MM.1S (cell line): ENCODE measurements around the gene RCBTB1.

Experiments
- DNase-seq: peaks from one replicate; pipeline ENCODE4 v3.0.0-alpha.2; 2015
- H2AFZ ChIP-seq: fragments of 300-600 bp; sonication (generic); 2 replicates; pipeline ENCODE4 v1.6.0; 2016; ENCODE audit warnings: antibody characterized with exemption, low read length
- H3F3A ChIP-seq: fragments of 300-600 bp; sonication (generic); 2 replicates; pipeline ENCODE4 v1.6.1; 2016; ENCODE audit warnings: mild to moderate bottlenecking, antibody characterized with exemption, low read length, moderate library complexity, mixed read lengths; ENCODE audit not compliant: insufficient read depth
- H3K27ac ChIP-seq: fragments of 300-600 bp; sonication (generic); 2 replicates; pipeline ENCODE4 v1.5.1; 2016; ENCODE audit warnings: mild to moderate bottlenecking, low read length
- H3K27me3 ChIP-seq: fragments of 300-600 bp; sonication (generic); replicated peaks from 2 replicates; pipeline ENCODE4 v1.6.0; 2016; ENCODE audit warnings: low read length; ENCODE audit not compliant: insufficient read depth
- H3K36me3 ChIP-seq: fragments of 300-600 bp; sonication (generic); replicated peaks from 2 replicates; pipeline ENCODE4 v1.6.1; 2016; ENCODE audit warnings: mild to moderate bottlenecking, low read length, mixed read lengths; ENCODE audit not compliant: insufficient read depth
- H3K4me1 ChIP-seq: fragments of 300-600 bp; sonication (generic); 2 replicates; pipeline ENCODE4 v1.6.1; 2016; ENCODE audit warnings: low read length, mixed read lengths
- H3K4me2 ChIP-seq: fragments of 300-600 bp; sonication (generic); 2 replicates; pipeline ENCODE4 v1.6.0; 2016; ENCODE audit warnings: low read depth, low read length
- H3K4me3 ChIP-seq: fragments of 300-600 bp; sonication (generic); 2 replicates; pipeline ENCODE4 v1.5.1; 2016; ENCODE audit warnings: low read length, mixed read lengths
- H3K79me2 ChIP-seq: fragments of 300-600 bp; sonication (generic); 2 replicates; pipeline ENCODE4 v1.6.1; 2016; ENCODE audit warnings: mixed run types, low read length, mixed read lengths
- H3K9ac ChIP-seq: fragments of 300-600 bp; sonication (generic); 2 replicates; pipeline ENCODE4 v1.6.1; 2016; ENCODE audit warnings: low read length, mixed read lengths
- H3K9me2 ChIP-seq: fragments of 300-600 bp; sonication (generic); replicated peaks from 2 replicates; pipeline ENCODE4 v1.6.1; 2016; ENCODE audit warnings: mild to moderate bottlenecking, low read length, mixed read lengths; ENCODE audit not compliant: insufficient read depth
- H3K9me3 ChIP-seq: fragments of 300-600 bp; sonication (generic); replicated peaks from 2 replicates; pipeline ENCODE4 v1.6.1; 2016; ENCODE audit warnings: mild to moderate bottlenecking, low read length, mixed read lengths; ENCODE audit not compliant: insufficient read depth
- H4K20me1 ChIP-seq: fragments of 300-600 bp; sonication (generic); 2 replicates; pipeline ENCODE4 v1.6.1; 2016; ENCODE audit warnings: mild to moderate bottlenecking, low read length, moderate library complexity, mixed read lengths; ENCODE audit not compliant: insufficient read depth
- EZH2 ChIP-seq: fragments of 300-600 bp; sonication (generic); optimal IDR thresholded peaks from 2 replicates; pipeline ENCODE3; 2017; ENCODE audit warnings: low read depth, mild to moderate bottlenecking, antibody characterized with exemption, low read length, mixed read lengths
- EZH2phosphoT487 ChIP-seq: fragments of 300-600 bp; sonication (generic); IDR thresholded peaks from 2 replicates; pipeline ENCODE4 v1.6.1; 2018; ENCODE audit warnings: antibody characterized with exemption, low read length
- TF ChIP-seq, protein P1 (sequence below): fragments of 300-600 bp; sonication (generic); IDR thresholded peaks from 2 replicates; pipeline ENCODE4 v1.5.1; 2016; ENCODE audit warnings: antibody characterized with exemption, low read length, mixed read lengths

RCBTB1 gene

DNA sequence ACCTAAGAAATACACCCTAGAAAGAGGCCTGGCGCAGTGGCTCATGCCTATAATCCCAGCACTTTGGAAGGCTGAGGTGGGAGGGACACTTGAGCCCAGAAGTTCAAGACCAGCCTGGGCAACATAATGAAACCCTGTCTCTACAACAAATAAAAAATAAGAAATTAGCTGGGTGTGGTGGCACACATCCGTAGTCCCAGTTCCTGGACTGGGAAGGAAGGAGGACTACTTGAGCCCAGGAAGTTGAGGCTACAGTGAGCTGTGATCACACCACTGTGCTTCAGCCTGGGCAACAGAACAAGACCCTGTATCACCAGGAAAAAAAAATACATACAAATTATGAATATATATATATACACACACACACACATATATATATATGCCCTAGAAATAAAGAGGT lies 47.0 kb downstream of the RCBTB1 start:
- DNase-seq = no peak
- peaks cover 8% of the 10 kb centered on the region for H3K4me1 ChIP-seq
- no peak overlapping the region for H3K27ac ChIP-seq
- H3K9me3 ChIP-seq = no peaks in the 10 kb centered on the region
- no peak overlapping the region for H3K4me3 ChIP-seq
- H3K27me3 ChIP-seq = no peaks in the 10 kb centered on the region
- no peaks in the 10 kb centered on the region for H4K20me1 ChIP-seq
- TF ChIP-seq EZH2 (no peak), EZH2phosphoT487 (no peak)
- TF ChIP-seq, protein P1, sequence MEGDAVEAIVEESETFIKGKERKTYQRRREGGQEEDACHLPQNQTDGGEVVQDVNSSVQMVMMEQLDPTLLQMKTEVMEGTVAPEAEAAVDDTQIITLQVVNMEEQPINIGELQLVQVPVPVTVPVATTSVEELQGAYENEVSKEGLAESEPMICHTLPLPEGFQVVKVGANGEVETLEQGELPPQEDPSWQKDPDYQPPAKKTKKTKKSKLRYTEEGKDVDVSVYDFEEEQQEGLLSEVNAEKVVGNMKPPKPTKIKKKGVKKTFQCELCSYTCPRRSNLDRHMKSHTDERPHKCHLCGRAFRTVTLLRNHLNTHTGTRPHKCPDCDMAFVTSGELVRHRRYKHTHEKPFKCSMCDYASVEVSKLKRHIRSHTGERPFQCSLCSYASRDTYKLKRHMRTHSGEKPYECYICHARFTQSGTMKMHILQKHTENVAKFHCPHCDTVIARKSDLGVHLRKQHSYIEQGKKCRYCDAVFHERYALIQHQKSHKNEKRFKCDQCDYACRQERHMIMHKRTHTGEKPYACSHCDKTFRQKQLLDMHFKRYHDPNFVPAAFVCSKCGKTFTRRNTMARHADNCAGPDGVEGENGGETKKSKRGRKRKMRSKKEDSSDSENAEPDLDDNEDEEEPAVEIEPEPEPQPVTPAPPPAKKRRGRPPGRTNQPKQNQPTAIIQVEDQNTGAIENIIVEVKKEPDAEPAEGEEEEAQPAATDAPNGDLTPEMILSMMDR = no peak
- H2AFZ ChIP-seq = no peak overlapping the region
- no peak overlapping the region for H3K9ac ChIP-seq
- no peaks in the 10 kb centered on the region for H3K79me2 ChIP-seq
- H3K4me2 ChIP-seq = no peak overlapping the region
- H3K36me3 ChIP-seq = no peaks in the 10 kb centered on the region
- no peaks in the 10 kb centered on the region for H3K9me2 ChIP-seq
- H3F3A ChIP-seq = peaks cover 12% of the 10 kb centered on the region

DNA sequence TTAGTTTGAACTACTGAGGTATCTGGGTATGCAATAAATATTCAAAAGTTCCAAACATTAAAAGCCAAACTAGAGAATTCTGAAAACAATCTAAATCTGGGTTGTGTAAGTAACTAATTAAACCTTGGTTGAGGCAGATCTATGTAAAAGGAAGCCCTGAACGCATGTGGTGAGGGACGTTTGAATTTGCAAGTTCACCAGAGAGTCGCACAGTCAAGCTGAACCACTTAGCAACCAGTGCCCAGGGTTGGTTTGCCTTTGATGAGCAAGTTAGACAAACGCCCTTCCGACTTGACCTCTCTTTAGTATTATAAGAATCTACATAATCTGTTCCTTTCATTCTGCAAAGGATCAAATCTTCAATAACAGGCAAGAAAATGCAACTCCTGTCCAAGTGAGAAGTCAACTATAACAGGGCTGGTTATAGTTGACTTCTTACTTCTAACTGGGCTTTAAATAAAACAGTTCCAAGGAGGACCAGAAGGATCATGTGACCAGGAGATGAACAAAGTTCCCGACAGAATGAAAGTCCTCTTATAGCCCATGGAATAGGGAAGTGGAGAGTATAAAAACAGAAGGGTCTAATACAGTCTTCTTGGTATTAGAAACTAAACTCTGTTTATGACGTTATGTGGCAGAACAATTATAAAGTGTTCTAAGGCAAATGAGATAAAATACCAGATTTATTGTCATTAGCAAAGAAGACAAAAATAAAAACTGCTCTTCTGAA lies 49.0 kb downstream of the RCBTB1 start:
- no peaks in the 10 kb centered on the region for H3K9me3 ChIP-seq
- no peak overlapping the region for H3K9ac ChIP-seq
- no peaks in the 10 kb centered on the region for H3K79me2 ChIP-seq
- peaks cover 8% of the 10 kb centered on the region for H3K4me1 ChIP-seq
- no peaks in the 10 kb centered on the region for H3K36me3 ChIP-seq
- no peak overlapping the region for H2AFZ ChIP-seq
- H3K27ac ChIP-seq = no peak overlapping the region
- no peak overlapping the region for H3K4me3 ChIP-seq
- H3K9me2 ChIP-seq = no peaks in the 10 kb centered on the region
- H4K20me1 ChIP-seq = no peaks in the 10 kb centered on the region
- no peak overlapping the region for H3K4me2 ChIP-seq
- H3F3A ChIP-seq = peaks cover 12% of the 10 kb centered on the region
- DNase-seq = no peak
- H3K27me3 ChIP-seq = no peaks in the 10 kb centered on the region
- TF ChIP-seq EZH2 (no peak), EZH2phosphoT487 (no peak)
- TF ChIP-seq, protein P1 = no peak

DNA sequence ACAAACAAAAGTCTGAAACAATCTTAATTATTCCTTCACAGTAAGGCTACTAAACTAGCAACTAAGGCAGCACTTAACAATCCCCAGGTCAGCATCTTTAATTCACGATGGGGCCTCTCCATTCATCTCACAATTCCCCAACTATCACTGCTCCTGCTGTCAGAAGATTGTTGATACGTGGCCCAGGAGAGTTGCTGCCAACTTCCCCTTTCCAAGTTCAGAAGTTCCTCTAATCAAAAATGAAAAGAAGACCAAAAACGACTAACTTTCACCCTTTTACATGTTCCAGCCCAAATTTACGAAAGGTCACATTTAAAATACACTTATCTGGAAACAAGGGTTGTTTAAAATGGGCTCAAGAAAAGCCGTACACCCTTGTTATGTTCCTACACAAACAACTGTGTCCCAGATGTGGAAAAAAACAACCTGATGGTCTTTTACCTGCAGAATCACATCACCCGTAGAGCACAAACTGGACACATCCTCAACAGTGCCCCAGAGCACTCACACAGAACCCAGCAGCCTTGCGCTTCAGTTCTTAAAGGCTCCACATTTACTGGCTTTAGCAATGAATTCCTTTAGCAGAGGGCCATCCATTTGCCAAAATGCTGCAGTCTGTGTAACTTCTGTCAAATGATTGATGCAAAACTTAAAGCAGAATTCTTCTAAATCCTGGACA lies 51.6 kb downstream of the RCBTB1 start:
- TF ChIP-seq, protein P1 = no peak
- TF ChIP-seq EZH2 (no peak), EZH2phosphoT487 (no peak)
- Histone ChIP-seq H3K4me2 (no peak overlapping the region), H2AFZ (no peak overlapping the region), H3K27me3 (no peaks in the 10 kb centered on the region), H3K27ac (no peak overlapping the region), H4K20me1 (no peaks in the 10 kb centered on the region), H3K79me2 (no peaks in the 10 kb centered on the region), H3K9me3 (no peaks in the 10 kb centered on the region), H3F3A (no peaks in the 10 kb centered on the region), H3K36me3 (no peaks in the 10 kb centered on the region), H3K4me1 (no peaks in the 10 kb centered on the region), H3K9ac (no peak overlapping the region), H3K9me2 (no peaks in the 10 kb centered on the region), H3K4me3 (no peak overlapping the region)
- DNase-seq = no peak
